SIG-M5 (cell line): ENCODE results near the gene USP53.
"Not testable (repeated sequence)": the region's sequence is repeated elsewhere in the genome, so short reads cannot be mapped to it uniquely, and the experiment has no call there.

Experiments
- DNase-seq: peaks from one replicate; lab custom pipeline; 2025; lab: John Stamatoyannopoulos, UW

The USP53 gene

GRCh38 chr4:119317990-119318389 lies 105.5 kb downstream of the USP53 start:
- no peak for DNase-seq

- DNase-seq: no peak
Observed at GRCh38 chr4:119321921-119322687, 109.6 kb downstream of the USP53 start, which contains the start of gene FABP2. TSS of gene FABP2 (minus strand) at chr4:119322138. CDS start at chr4:119322102, 36 bp downstream.

GRCh38 chr4:119328695-119329094 lies 116.2 kb downstream of the USP53 start:
- no peak for DNase-seq

- DNase-seq: no peak
Observed at GRCh38 chr4:119329835-119330620, 117.5 kb downstream of the USP53 start.

GRCh38 chr4:119336332-119336979 lies 123.9 kb downstream of the USP53 start:
- not testable (repeated sequence) for DNase-seq

- DNase-seq: no peak
Observed at GRCh38 chr4:119337010-119337409, 124.5 kb downstream of the USP53 start.

GRCh38 chr4:119339895-119340294 lies 127.4 kb downstream of the USP53 start:
- DNase-seq: not testable (repeated sequence)

GRCh38 chr4:119343293-119343692 lies 130.8 kb downstream of the USP53 start:
- not testable (repeated sequence) for DNase-seq
